22Rv1 (cell line): ENCODE measurements around the gene ZFP90.

Experiments
- CTCF ChIP-seq: fragments of 450-650 bp; IDR thresholded peaks from 2 replicates; pipeline ENCODE4 v1.5.1; 2017; ENCODE audit warnings: mild to moderate bottlenecking
- ZFX ChIP-seq: fragments of 450-650 bp; IDR thresholded peaks from 2 replicates; pipeline ENCODE4 v1.6.1; 2017; ENCODE audit warnings: antibody characterized with exemption, borderline replicate concordance

GRCh38 chr16:68535331-68535730, 3.8 kb upstream of the ZFP90 start:
- TF ChIP-seq CTCF (no peak), ZFX (no peak)
